Measurements from ENCODE around the gene RAPGEF5.

RAPGEF5 gene

DNA sequence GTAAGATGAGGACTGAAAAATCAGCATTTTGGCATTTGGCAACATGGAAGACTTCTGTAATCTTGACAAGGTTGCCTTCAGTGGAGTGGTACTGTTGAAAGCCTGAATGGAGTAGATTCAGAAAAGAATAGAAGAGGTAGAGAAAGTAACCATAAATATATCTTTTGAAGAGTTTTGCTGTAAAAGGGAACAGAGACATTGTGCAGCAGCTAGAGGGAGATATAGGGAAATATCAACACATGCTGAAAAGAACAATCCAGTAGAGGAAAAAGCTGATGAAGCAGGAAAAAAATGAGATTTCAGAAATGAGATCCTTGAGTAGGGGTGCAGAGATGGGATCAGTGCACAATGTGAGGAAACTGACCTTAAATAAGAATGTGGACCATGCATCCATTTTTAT lies 60.0 kb downstream of the RAPGEF5 start:
- no peak for DNase-seq

DNA sequence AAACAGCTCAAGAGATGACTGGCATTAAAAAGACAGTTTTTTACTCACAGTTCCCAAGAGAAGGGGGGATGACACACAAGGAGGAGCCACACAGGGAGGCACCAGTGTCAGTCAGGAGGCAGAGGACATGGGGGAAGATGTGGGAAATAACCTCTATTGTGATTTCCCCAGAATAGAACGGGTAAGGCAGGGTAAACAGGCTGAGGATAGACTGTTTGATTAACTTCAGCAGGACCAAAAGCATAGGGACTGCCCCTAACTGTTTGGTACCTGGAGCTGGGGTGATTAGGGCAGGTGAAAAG lies 60.7 kb downstream of the RAPGEF5 start:
- no peak for DNase-seq

DNA sequence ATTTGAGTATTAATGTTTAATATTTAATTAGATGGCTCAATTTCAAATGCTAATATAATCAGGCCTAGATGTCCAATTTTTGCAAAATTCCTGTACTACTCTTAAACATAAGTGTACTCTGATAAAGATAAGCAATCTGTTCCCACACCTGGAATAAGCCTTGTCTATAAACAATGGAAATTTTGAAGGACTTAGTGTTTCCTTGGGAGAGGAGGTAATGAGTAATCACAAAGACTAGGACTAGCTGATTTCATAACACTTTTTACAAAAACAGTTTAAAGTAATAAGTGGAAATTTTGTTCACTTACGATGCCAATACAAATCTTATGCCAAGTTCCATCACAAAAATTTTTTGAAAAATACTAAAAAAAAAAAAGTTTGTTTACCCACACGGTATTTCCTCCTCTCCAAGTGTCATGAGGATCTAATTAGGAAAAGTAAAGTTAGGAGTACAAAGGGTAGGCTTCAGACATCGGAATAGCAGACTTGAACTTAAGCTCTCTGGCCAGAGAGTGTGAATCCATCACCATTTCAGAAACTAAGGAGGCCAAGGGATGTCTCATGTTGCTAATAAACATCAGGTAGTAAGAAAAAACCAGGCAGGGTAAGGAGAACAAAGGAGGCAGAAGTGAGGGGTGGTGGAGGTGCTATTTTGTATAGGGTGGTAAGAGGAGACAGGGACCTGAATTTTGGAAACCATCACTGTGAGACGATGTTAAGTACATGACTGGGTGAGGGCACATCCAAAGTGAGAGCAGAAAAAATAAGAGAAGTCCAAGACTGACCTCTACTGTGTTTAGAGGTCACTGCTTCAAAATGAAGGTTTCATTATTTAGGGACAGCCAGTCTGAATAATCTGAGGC lies 61.3 kb downstream of the RAPGEF5 start:
- no peak for DNase-seq

DNA sequence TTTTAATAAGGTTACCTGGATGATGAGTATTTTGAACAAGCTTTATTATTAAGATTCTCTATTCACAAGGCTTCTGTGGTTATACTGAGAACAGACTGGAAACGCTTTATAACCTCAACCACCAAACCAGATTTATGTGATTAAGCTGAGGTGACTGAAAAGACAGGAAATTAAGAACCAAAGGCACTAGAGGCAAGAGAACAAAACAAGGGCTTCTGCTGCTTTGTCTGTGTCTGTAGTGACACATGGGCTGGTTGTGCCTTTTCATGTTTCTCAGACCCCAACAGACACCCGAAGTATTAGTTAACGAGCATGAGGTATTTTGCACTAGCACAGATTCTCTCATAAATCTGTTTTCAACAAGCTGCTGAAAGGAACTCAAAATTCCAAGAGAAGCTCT lies 64.4 kb downstream of the RAPGEF5 start:
- no peak for DNase-seq

DNA sequence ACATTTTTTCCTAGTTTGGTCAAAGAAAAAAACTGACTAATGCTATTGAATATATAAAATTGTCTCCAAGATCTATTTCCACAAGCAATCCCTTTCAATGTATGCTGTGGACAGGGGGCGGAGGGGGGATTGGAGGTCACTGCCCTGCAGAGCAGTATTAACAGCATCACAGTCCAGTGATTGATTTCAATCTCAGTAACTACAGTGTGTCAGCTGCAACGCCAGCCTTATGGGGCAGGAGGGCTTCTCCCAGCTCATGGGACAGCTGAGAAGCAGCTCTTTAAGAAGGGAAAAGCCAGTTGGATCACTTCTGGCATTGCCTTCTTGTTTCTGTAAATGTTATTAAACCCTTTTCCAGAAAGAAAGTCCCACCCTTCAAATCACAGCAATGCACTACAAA lies 65.0 kb downstream of the RAPGEF5 start:
- no peak for DNase-seq

DNA sequence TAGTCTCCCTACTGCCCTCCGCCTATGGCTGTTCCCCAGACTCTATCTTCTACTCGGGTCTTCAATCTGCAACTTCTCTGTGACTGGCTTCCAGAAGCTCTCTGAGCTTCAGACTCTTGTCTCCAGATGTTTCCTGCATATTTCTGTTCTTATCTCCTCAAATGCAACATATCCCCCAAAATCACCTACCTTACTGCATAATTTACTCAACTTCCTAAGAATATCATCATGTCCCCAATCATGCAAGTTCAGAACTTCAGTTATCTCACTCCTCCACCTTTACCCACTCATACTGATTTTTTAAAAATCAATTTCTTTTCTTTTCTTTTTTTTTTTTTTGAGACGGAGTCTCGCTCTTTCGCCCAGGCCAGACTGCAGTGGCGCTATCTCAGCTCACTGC lies 68.8 kb downstream of the RAPGEF5 start:
- DNase-seq, result no peak

DNA sequence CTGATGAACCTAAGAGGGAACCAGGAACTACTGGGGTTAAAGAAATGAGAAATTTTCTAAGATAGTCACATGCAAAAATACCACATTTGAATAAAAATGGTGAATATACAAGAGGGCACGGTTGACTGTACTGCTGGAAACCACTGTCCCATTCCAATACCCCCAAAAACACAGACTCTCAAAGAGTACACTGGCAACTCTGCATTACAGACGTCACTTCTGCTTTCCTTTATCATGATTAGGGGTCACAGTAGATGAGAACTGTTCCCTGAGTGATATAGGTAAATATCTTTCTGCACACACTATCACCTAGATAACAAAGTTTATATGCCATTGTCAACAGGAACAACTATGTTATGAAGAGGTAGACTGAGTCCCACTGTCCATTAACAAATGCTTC lies 69.5 kb downstream of the RAPGEF5 start:
- DNase-seq, result no peak

DNA sequence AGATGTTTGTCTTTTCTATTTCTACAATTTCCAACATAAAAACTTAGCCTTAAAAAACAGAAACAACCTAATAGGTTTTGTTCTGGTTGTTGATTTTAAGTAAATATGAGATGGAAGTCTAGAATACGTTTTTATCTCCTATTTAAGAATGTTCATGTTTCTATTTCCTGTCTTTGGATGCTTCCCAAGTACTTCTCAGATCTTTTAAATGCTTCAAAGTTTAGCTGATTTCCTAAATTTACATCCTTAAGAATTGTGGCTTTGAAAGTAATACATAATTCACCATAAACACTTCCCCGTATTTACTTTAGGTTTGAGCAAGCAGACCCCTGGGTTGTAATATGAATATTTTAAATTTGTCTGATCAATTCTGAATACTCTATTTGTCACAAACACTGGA lies 70.5 kb downstream of the RAPGEF5 start:
- DNase-seq, result no peak

DNA sequence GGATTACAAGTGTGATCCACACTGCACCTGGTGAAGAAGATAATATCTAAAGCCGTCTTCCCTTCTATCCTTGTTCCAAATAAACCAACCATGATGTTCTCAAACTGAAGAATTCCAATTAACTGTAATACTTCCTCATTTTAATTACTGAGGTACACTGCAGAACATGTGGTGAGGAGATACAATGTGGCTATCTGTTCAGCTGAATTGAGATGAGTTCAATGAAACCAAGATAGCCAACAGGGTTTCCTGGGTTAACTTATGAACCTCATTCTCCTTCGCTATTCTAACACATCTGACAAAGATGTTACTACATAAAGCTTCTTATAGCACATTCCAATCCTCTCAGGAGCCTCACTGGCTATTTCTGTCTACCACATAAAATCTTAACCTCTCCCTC lies 75.5 kb downstream of the RAPGEF5 start:
- DNase-seq, result no peak

DNA sequence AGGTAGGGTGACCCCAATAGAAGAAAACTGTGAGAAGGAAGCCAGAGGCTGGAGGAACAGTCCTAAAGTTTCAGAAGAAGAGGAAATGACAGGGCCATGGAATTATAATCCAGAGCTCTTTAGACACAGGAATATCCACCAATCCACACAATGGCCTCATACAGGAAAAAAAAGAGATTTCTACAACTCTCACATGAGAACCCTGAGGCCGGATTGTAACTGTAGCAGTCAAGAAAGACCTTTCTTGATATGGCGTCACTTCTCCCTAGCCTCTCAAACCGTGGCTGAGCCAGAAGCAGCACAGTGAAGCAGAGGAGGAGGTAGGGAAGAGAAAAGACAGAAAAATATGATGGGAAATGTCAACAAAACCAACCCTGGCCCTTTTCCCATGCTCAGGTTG lies 76.9 kb downstream of the RAPGEF5 start:
- no peak for DNase-seq

DNA sequence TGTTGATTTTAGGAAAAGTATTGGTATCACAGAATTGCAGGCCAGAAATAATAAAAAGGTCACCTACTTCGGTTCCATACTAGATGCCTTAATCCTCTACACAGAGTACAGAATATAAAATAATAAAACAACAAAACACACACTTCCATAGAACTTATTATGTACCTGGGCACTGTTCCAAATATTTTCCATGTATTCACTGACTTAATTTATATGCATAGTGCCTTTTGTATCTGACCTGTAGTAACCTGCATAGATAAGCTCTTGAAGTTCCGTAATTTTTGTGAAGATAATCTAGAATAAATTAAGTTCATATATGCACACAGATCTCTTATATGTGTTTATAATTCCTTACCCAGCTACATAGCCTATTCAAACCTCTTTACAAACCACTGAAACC lies 78.3 kb downstream of the RAPGEF5 start:
- no peak for DNase-seq

DNA sequence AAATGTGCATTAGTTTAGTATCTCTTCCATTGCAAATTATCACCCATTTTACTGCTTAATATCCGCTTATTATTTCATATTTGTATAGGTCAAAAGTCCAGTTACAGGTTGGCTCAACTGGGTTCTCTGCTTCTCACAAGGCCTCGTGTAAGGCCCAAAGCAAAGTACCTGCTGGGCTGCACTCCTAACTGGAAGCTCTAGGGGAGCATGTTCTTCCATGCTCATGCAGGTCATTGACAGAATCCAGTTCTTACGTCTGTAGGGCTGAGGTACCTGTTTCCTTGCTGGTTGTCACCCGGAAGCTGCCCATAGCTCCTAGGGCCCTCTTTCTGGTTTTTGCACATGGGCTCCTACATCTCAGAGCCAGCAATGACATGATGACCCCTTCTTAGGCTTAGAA lies 79.6 kb downstream of the RAPGEF5 start:
- no peak for DNase-seq

DNA sequence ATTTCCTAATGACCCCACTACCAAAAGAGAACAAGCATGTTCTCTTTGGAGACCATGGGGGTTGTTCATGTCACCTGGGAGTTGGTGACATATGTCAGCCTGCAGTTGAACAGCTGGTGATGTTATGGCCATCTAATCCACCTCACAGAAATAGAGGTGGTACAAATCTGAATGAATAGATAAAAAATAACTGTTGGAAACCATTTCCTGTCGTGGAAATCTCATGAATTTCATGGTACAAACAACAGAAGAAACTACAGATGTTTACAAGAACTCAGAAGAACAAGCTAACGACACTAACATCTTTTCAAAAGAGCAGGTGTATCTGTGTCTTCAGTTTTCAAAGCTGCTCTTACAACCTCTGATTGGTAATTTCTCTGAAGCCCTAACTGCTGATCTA lies 81.3 kb downstream of the RAPGEF5 start:
- no peak for DNase-seq

DNA sequence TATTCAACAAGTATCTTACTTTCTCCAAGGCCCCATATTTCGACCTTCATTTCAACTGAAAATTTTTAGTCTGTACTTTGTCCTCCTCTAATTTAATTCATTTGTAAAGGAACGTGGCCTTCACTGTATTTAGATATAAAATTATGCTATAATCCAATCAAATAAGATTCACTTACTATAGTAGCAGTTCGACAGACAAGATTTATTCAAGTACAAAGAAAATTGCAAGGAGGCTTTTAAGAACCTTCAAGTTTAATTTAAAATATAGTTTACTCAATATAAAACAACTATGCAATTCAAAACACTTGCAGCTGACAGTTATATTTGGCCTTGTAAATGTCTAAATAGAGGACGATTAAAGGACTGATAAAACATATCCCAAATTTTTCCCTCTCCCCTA lies 85.6 kb downstream of the RAPGEF5 start:
- DNase-seq, result no peak

DNA sequence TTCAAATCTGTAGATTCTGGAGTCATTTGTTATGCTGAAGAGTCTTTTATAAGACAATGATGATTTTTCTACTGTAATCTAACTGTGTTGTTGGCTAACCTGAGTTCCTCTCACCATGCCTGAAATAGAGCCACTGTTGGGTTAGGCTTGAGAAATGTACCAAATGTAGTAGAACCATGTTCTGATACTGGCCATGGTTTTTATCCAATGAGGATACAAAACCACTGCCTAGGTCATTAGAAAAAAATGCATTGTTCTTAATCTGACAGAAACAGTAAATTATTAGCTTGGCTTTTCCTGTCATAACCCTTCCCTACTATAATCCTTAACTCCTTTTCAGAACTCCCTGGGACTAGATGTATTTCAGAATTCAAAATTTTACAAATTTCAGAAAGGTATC lies 86.6 kb downstream of the RAPGEF5 start:
- no peak for DNase-seq

DNA sequence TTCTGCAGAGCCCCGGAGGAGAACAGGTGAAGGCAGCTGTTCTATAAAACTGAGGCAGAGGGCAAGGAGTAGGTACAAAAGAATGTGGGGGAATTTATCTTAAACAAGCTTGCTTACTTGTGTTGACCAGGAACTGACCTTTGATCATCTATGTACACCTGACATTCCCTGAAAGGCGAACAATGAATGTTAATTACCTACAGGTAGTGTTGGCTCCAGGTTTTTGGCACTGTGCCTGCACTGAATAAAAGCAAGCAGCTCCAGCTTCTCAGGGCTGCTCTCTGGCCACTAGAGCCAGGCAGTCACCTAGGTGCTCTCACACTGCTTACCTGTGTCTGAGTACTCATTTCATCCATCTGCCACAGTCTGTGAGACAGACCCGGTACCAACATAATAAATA lies 87.0 kb downstream of the RAPGEF5 start:
- no peak for DNase-seq

DNA sequence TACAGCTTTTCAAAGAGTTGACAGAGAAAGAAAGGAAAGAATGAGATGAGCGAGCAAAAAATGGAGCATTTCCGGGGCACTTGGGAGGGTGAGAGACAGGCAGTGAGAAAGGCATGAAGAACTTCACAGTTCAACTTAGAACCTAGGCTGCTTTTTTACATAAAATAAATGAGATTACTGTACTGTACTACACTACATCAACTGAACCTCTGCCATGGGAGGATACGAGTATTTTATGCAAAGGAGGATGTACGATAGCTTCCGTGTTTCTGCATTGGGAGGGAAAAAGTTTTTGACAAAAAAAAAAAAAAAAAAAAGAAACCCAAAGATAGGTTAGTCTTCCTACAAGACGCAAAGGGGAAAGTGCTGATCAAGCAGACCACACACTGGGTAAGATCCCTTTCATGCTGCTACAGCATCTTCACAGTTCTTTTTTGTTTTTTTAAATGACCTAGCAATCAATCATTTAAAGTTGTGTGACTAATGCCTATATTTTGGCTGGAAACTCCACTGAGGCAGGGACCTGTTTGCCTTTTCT lies 88.0 kb downstream of the RAPGEF5 start:
- DNase-seq, result no peak

DNA sequence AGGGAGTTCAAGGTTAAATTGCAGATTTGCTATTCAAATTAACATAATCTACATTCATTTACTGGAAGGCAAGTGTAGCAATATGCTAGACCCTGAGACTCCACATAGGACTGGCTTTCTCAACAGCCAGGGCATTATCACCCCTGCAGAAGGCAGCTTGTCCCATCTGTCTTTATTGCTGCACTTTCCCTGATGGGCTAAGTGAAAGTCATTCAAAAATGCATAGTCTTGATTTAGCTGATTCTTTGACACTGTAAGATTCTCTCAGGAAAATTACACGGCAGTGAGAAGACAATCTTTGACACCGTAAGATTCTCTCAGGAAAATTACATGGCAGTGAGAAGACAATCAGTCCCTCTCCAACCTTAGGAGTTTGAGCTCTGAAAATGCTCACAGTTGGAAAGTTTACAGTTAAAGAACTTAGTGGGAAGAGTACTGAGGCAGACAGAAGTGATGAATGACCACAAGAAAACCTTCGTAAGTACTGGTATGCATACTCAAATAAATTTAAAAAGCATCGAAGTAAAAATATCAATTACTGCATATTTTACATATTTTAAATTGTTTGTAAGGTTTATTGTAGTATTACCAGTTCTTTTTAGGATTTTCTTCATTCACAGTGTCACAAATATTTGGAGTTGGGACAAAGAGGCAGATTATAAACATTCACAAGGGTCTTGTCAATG lies 88.9 kb downstream of the RAPGEF5 start:
- DNase-seq, result no peak

DNA sequence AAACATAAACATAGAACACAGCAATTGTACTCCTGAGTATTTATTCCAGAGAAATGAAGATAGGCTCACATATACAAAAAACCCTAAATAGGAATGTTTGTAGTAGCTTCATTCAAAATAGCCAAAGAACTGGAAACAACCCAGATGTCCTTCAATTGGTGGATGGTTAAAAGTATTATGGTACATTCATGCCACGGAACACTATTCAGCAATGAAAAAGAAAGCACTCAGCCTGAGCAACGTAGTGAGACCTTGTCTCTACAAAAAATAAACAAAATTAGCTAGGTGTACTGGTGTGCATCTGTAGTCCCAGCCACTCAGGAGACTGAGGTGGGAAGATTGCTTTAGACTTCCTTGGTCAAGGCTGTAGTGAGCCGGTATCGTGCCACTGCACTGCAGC lies 94.4 kb downstream of the RAPGEF5 start:
- DNase-seq, result no peak

DNA sequence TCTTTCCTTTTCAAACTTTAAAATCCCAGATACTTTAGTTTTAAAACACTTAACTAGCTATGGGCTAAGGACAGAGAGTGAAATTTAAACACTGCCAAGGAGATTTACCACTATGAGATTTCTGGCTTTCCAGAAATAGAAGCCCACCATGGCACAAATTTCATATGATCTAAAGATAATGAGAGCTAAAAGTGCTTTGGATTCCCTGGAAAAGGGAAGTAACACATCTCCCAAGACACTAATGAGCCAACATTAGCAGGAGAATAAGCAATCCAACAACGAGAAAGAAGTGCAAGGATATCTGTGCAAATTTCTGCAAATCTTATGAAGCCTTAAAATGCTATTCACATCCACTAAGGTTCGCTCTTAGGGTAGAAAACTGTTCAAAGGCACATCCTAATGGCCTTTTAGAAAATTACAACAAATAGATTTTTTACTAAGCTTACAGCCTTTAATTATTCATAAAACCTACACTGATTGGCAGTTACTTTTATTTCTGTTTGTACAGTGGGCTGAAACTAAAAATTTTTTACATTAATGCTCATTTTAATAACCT lies 100.3 kb downstream of the RAPGEF5 start:
- no peak for DNase-seq

DNA sequence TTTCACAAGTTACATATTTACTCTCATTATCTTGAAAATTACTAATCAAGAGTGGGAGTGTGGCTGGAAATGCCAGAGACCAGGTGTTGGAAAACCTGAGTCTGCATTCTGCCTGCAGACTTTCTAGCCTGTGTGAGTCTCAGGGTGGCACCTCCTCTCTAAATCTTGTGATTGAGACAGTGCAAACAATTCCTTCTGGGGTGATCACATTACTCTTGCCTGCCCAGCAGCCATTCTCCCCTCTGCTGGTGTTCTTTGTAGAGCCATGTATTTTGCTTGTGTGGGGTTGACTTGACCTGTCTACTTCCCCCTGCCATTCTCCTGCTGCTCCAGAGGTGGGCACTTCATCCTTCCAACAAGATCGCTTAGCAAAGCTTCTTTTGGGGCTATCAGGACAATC lies 101.1 kb downstream of the RAPGEF5 start:
- no peak for DNase-seq

DNA sequence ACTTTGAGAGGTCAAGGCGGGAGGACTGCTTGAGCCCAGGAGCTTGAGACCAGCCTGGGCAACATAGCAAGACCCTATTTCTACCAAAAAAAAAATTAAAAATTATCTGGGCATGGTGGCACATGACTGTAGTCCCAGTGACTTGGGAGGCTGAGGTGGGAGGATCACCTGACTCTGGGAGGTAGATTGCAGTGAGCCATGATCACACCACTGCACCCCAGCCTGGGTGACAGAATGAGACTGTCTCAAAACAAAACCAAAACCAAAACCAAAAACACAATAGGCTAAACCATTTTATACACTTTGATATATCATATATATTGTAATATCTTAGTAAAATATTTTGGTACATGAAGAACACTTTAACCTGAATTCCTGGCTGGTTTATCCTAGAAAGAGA lies 101.6 kb downstream of the RAPGEF5 start:
- DNase-seq, result peak; percentile 19

DNA sequence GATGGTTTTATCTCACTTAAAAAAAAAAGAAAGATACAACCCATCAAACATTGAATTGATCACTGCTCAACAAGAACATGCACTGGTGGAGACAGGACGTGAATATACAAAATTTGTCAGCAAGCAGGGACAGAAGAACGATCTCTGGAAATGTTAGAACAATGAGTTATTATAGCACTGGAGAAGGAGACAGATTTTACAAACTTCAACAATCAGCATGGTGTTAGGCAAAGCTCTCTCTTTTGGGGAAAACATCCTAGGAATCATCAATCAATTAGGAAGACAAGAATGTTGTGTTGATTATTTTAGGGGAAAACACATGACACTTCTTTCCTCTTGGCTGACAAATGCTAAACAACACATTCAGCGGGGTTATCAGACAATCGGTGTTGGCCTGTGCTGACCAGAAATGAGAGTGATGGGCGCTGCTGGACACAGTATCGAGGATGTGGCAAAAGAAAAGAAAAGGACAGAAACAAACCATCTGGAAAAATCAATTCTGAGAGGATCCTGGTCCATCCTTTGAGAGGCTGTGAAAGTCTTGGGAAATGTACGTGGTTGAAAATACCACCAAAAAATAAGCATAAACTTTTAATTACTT lies 103.9 kb downstream of the RAPGEF5 start:
- no peak for DNase-seq

DNA sequence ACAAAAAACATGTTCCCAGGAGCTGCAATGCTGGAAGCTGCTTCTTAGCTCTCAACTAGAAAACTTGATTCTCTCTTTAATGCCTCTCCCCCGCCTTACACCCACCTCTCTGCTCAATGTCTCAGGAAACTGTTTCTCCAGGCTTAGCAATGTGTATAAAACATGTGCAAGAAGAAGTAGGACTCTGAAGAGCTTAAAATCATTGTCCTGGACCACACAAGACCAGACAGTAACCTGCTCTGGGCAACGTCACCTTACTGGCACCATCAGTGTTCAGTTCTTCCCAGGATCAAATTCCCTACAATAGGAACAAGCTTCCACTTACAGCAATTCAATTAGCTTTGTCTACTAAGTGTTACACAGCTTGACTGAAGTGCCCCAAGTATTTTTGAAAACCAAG lies 104.9 kb downstream of the RAPGEF5 start:
- DNase-seq, result no peak

Data from inflammatory macrophage treated with lipopolysaccharide for 4 hours (primary cell).